A549 (cell line): ENCODE measurements around the gene VPS37B. TPM values are rescaled to one million over a fixed set of nuclear protein-coding genes. Genes with fewer than 3 reads are reported as not detected.

Experiments
- ATAC-seq, 2 experiments: fragments of 200-7000 bp in 1 of 2; fragments of >200 bp in 1 of 2; cut with Nextera tagmentation in 1 of 2; cut with Tn5 transposase in 1 of 2; 3 replicates each; pipeline versions ENCODE4 v1.8.0 to v1.9.1; 2018 to 2020; ENCODE audit warnings: mild to moderate bottlenecking in 1 of 2, moderate library complexity in 1 of 2
- CTCF ChIA-PET: fragments of 300-600 bp; sonication (Branson Sonifier 250); formaldehyde crosslinking; extraction: SDS; loops from one replicate; lab custom pipeline; 2021; ENCODE audit warnings: antibody characterized with exemption, inconsistent platforms; lab: Yijun Ruan, JAX
- POLR2A ChIA-PET: fragments of 350-600 bp; formaldehyde crosslinking; extraction: SDS; loops from one replicate; lab custom pipeline; 2021; ENCODE audit warnings: antibody characterized with exemption, inconsistent platforms; lab: Yijun Ruan, JAX
- DNase-seq, 2 experiments: peaks; one replicate each; pipeline versions ENCODE4 v3.0.0 to v3.0.0-alpha.2; 2011 to 2016; ENCODE audit warnings: low read depth in 1 of 2, low spot score in 1 of 2
- FAIRE-seq: peaks from 2 replicates; lab custom pipeline; 2011; peaks lifted over from hg19 to GRCh38; lab: Jason Lieb, UNC
- H3K27ac ChIP-seq, 2 experiments: fragments of >200 bp; sonication (Bioruptor Twin); formaldehyde crosslinking; 3 replicates each; pipeline ENCODE4 v1.5.1; 2016 to 2017
- H3K4me1 ChIP-seq: fragments of >200 bp; sonication (Bioruptor Twin); formaldehyde crosslinking; 3 replicates; pipeline ENCODE4 v1.6.1; 2016
- H3K4me2 ChIP-seq: fragments of >200 bp; sonication (Bioruptor Twin); formaldehyde crosslinking; 3 replicates; pipeline ENCODE4 v1.6.1; 2016
- H3K4me3 ChIP-seq: fragments of >200 bp; sonication (Bioruptor Twin); formaldehyde crosslinking; 3 replicates; pipeline ENCODE4 v1.5.1; 2016
- H3K9me3 ChIP-seq: fragments of >200 bp; sonication (Bioruptor Twin); formaldehyde crosslinking; 3 replicates; pipeline ENCODE4 v1.6.1; 2016
- BHLHE40 ChIP-seq: IDR thresholded peaks from 2 replicates; pipeline ENCODE4 v1.6.1; 2012; ENCODE audit warnings: low read depth, low read length, inconsistent platforms
- CBX2 ChIP-seq: fragments of 200-600 bp; sonication (generic); IDR thresholded peaks from 2 replicates; pipeline ENCODE4 v1.6.1; 2016; ENCODE audit warnings: low read depth, mild to moderate bottlenecking, borderline replicate concordance
- EHF ChIP-seq: fragments of 250-450 bp; sonication (Bioruptor Pico); IDR thresholded peaks from 2 replicates; pipeline ENCODE4 v1.5.0; 2020; ENCODE audit warnings: mild to moderate bottlenecking
- EP300 ChIP-seq, 2 experiments: fragments of >200 bp; sonication (Bioruptor Twin); formaldehyde crosslinking; IDR thresholded peaks; 2 replicates in 1 of 2; 3 replicates in 1 of 2; pipeline ENCODE4 v1.6.1; 2016 to 2017
- FOSB ChIP-seq: fragments of 250-450 bp; sonication (Bioruptor Pico); IDR thresholded peaks from 2 replicates; pipeline ENCODE4 v1.5.0; 2020; ENCODE audit warnings: mild to moderate bottlenecking, moderate library complexity
- FOXS1 ChIP-seq: fragments of 250-450 bp; sonication (Bioruptor Pico); IDR thresholded peaks from 2 replicates; pipeline ENCODE4 v1.5.0; 2020; ENCODE audit warnings: mild to moderate bottlenecking, moderate library complexity
- GATA3 ChIP-seq: IDR thresholded peaks from 2 replicates; pipeline ENCODE4 v1.6.1; 2012; ENCODE audit warnings: borderline replicate concordance
- HEYL ChIP-seq: fragments of 250-450 bp; sonication (Bioruptor Pico); IDR thresholded peaks from 2 replicates; pipeline ENCODE4 v1.8.0; 2021; ENCODE audit warnings: mild to moderate bottlenecking, moderate library complexity
- HOXB13 ChIP-seq: fragments of 250-450 bp; sonication (Bioruptor Pico); IDR thresholded peaks from 2 replicates; pipeline ENCODE4 v1.5.0; 2020; ENCODE audit warnings: low read depth, mild to moderate bottlenecking, moderate library complexity
- HOXB5 ChIP-seq: fragments of 250-450 bp; sonication (Bioruptor Pico); IDR thresholded peaks from 2 replicates; pipeline ENCODE4 v1.5.0; 2020; ENCODE audit warnings: mild to moderate bottlenecking, moderate library complexity
- JUNB ChIP-seq: fragments of >200 bp; sonication (Bioruptor Twin); formaldehyde crosslinking; IDR thresholded peaks from 2 replicates; pipeline ENCODE4 v1.6.1; 2016
- KDM5A ChIP-seq: fragments of 200-600 bp; sonication (generic); IDR thresholded peaks from 2 replicates; pipeline ENCODE4 v1.6.1; 2016; ENCODE audit warnings: antibody characterized with exemption, mild to moderate bottlenecking
- MAFK ChIP-seq: fragments of 450-650 bp; IDR thresholded peaks from 2 replicates; pipeline ENCODE4 v1.6.1; 2014; ENCODE audit not compliant: partially characterized antibody
- NFE2L2 ChIP-seq: fragments of 150-350 bp; conservative IDR thresholded peaks from 2 replicates; pipeline ENCODE4 v1.6.1; 2014; ENCODE audit warnings: low read length
- NPAS2 ChIP-seq: fragments of 250-450 bp; sonication (Bioruptor Pico); IDR thresholded peaks from 2 replicates; pipeline ENCODE4 v1.8.0; 2022; ENCODE audit warnings: mild to moderate bottlenecking, moderate library complexity, borderline replicate concordance
- RCOR1 ChIP-seq: fragments of 150-350 bp; IDR thresholded peaks from 2 replicates; pipeline ENCODE4 v1.6.1; 2014; ENCODE audit warnings: antibody characterized with exemption, low read length, low read depth
- RFX5 ChIP-seq: fragments of 450-650 bp; IDR thresholded peaks from 2 replicates; pipeline ENCODE4 v1.7.1; 2014; ENCODE audit warnings: antibody characterized with exemption, mild to moderate bottlenecking, moderate library complexity
- TP53 ChIP-seq: fragments of 250-450 bp; sonication (Bioruptor Pico); IDR thresholded peaks from 2 replicates; pipeline ENCODE4 v1.5.0; 2021; ENCODE audit warnings: mild to moderate bottlenecking, moderate library complexity
- ZC3H11A ChIP-seq: fragments of 450-650 bp; IDR thresholded peaks from 2 replicates; pipeline ENCODE4 v1.6.1; 2014; ENCODE audit warnings: antibody characterized with exemption, mild to moderate bottlenecking
- ZFP36 ChIP-seq: fragments of 450-650 bp; IDR thresholded peaks from 2 replicates; pipeline ENCODE4 v1.6.1; 2014; ENCODE audit warnings: borderline replicate concordance; ENCODE audit not compliant: partially characterized antibody
- ZSCAN20 ChIP-seq: fragments of 250-450 bp; sonication (Bioruptor Pico); IDR thresholded peaks from 2 replicates; pipeline ENCODE4 v1.8.0; 2022; ENCODE audit warnings: mild to moderate bottlenecking, moderate library complexity
- WGBS: methylation state at CpG from one replicate; pipeline ENCODE4 v1.1.6; 2017; ENCODE audit errors: missing lambda C conversion rate; 5-methylcytosine and 5-hydroxymethylcytosine counted together
- polyA plus RNA-seq, 4 experiments: library from polyadenylated mRNA; depleted of rRNA in 3 of 4; stranded (reverse); fragments of >200 nt; fragmentation: RNase III in 1 of 4; extraction: RNeasy Plus Mini Kit Qiagen cat#74134 plus additional on column Dnase treatment in 1 of 4; gene quantifications; 2 replicates in 3 of 4; 3 replicates in 1 of 4; pipeline ENCODE4 v1.2.3, GENCODE V29; 2011 to 2017
- TF ChIP-seq, protein P1 (sequence below): fragments of >200 bp; sonication (Bioruptor Twin); formaldehyde crosslinking; IDR thresholded peaks from 3 replicates; pipeline ENCODE4 v1.5.1; 2016
- TF ChIP-seq, protein P2 (sequence below): fragments of 150-350 bp; IDR thresholded peaks from 2 replicates; pipeline ENCODE4 v1.6.1; 2014; ENCODE audit warnings: low read depth, mild to moderate bottlenecking, low read length
- TF ChIP-seq, protein P3 (sequence below): IDR thresholded peaks from 2 replicates; pipeline ENCODE4 v1.6.1; 2012; ENCODE audit warnings: low read depth, borderline replicate concordance
- TF ChIP-seq, protein P4 (sequence below): fragments of 250-450 bp; sonication (Bioruptor Pico); IDR thresholded peaks from 2 replicates; pipeline ENCODE4 v1.5.0; 2021; ENCODE audit warnings: mild to moderate bottlenecking, moderate library complexity, borderline replicate concordance
- TF ChIP-seq, protein P5 (sequence below): fragments of 200-600 bp; sonication (generic); IDR thresholded peaks from 2 replicates; pipeline ENCODE4 v1.6.1; 2016; ENCODE audit warnings: antibody characterized with exemption, mild to moderate bottlenecking, moderate library complexity

VPS37B gene
- polyA plus RNA-seq, 2 of the 4 experiments (the other 2 are of a cell fraction) = 17.0 to 18.6 TPM

DNA sequence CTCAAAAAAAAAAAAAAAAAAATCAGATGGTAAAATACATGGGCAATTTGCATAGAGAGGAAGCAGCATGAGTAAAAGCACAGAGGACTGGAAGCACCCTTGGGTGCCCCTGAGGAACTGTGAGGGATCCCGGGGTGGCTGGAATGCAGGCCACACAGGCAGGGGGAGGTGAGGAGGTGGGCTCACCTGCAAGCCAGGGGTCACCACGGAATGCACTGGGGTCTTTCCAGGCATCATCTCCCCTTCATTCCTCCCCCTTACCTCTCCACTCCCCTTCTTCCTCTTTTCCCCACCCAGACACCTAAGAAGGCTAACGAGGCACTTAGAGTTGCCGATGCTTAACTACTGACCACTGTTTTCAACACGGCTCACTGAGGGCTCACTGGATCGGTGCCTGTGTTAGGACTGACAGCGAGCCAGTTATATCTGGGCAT lies 75.1 kb downstream of the VPS37B start (continued):
- TF ChIP-seq, protein P1, sequence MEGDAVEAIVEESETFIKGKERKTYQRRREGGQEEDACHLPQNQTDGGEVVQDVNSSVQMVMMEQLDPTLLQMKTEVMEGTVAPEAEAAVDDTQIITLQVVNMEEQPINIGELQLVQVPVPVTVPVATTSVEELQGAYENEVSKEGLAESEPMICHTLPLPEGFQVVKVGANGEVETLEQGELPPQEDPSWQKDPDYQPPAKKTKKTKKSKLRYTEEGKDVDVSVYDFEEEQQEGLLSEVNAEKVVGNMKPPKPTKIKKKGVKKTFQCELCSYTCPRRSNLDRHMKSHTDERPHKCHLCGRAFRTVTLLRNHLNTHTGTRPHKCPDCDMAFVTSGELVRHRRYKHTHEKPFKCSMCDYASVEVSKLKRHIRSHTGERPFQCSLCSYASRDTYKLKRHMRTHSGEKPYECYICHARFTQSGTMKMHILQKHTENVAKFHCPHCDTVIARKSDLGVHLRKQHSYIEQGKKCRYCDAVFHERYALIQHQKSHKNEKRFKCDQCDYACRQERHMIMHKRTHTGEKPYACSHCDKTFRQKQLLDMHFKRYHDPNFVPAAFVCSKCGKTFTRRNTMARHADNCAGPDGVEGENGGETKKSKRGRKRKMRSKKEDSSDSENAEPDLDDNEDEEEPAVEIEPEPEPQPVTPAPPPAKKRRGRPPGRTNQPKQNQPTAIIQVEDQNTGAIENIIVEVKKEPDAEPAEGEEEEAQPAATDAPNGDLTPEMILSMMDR = no peak
- TF ChIP-seq EHF (CRISPR knock-in tag) = no peak
- TF ChIP-seq FOXS1 = no peak
- no peak for TF ChIP-seq HOXB13 (CRISPR knock-in tag)
- no peak for TF ChIP-seq FOSB (CRISPR knock-in tag)

DNA sequence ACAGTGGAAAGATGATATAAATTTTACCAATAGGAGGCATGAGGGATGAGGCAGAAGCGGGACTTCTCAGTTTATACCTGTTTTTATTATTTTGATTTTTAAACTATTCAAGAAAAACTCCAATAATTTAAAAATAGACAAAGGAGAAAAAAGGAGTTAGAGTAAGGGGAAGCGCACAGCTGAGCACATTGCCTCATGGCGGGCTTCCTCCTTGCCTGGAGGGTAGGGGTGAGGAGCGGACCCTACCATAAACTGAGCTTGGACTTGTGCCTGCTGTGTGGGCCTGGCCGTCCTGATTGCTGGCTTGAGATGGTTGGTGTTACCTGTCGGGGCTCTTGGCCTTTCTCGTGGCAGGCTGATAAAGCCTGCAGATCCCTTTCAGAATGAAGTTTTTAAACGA lies 75.8 kb downstream of the VPS37B start:
- H3K27ac ChIP-seq = no peak overlapping the region
- no peak for FAIRE-seq
- TF ChIP-seq EHF (CRISPR knock-in tag) (no peak), NPAS2 (CRISPR knock-in tag) (no peak), BHLHE40 (no peak), CBX2 (no peak), ZC3H11A (no peak), NFE2L2 (no peak), FOSB (CRISPR knock-in tag) (no peak), JUNB (no peak), EP300 (IDR thresholded peaks at IDR 0.05) (no peak), TP53 (CRISPR knock-in tag) (no peak), HEYL (CRISPR knock-in tag) (no peak), HOXB5 (CRISPR knock-in tag) (no peak), GATA3 (no peak), FOXS1 (no peak), RFX5 (no peak)
- TF ChIP-seq, protein P2, sequence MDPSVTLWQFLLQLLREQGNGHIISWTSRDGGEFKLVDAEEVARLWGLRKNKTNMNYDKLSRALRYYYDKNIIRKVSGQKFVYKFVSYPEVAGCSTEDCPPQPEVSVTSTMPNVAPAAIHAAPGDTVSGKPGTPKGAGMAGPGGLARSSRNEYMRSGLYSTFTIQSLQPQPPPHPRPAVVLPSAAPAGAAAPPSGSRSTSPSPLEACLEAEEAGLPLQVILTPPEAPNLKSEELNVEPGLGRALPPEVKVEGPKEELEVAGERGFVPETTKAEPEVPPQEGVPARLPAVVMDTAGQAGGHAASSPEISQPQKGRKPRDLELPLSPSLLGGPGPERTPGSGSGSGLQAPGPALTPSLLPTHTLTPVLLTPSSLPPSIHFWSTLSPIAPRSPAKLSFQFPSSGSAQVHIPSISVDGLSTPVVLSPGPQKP = no peak
- TF ChIP-seq, protein P3, sequence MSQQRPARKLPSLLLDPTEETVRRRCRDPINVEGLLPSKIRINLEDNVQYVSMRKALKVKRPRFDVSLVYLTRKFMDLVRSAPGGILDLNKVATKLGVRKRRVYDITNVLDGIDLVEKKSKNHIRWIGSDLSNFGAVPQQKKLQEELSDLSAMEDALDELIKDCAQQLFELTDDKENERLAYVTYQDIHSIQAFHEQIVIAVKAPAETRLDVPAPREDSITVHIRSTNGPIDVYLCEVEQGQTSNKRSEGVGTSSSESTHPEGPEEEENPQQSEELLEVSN = no peak
- TF ChIP-seq, protein P4, sequence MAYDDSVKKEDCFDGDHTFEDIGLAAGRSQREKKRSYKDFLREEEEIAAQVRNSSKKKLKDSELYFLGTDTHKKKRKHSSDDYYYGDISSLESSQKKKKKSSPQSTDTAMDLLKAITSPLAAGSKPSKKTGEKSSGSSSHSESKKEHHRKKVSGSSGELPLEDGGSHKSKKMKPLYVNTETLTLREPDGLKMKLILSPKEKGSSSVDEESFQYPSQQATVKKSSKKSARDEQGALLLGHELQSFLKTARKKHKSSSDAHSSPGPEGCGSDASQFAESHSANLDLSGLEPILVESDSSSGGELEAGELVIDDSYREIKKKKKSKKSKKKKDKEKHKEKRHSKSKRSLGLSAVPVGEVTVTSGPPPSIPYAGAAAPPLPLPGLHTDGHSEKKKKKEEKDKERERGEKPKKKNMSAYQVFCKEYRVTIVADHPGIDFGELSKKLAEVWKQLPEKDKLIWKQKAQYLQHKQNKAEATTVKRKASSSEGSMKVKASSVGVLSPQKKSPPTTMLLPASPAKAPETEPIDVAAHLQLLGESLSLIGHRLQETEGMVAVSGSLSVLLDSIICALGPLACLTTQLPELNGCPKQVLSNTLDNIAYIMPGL = no peak
- TF ChIP-seq, all 56 proteins: peak for 0
- Histone ChIP-seq H3K4me2 (no peak overlapping the region), H3K9me3 (no peaks in the 10 kb centered on the region), H3K4me3 (no peak overlapping the region), H3K4me1 (peaks cover 6% of the 10 kb centered on the region; the same call in 1 of the 3 replicates)
- ATAC-seq (no peak), DNase-seq (no peak)
- POLR2A ChIA-PET = no interaction called here
- 78% methylated on average over 8 of the region's 8 CpGs for WGBS
- CTCF ChIA-PET = interaction anchor here (3.4 kb wide), 1 partner anchor 26 kb away, joined by 24 read pairs; no protein-coding TSS in a partner anchor

DNA sequence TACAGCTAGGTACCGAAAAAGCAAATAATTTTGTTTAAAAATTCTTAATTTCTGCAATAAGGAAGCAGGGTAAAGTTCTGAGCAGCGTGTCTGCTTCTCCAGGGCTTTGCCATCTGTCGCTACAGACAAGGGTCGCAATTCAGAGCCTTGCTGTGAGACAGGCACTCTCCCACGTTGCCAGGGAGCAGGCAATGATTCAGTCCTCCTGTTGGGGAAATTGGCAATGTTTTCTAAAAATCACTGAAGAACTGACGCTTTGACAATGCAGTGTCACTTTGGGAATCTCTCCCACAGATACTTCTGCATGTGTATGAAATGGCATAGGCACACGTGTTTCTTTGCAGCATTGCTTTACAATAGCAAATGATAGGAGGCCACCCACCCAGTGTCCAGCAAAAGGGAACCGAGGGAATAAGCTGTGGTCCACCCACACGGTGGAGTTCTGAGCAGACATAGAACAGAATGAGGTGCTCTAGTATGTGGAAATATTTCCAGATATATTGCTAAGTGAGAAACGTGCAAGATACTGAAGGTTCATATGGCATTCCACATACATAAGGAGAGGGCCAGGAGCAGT lies 76.6 kb downstream of the VPS37B start:
- Histone ChIP-seq H3K4me2 (no peak overlapping the region), H3K4me3 (no peak overlapping the region), H3K27ac (no peak overlapping the region), H3K4me1 (peaks cover 6% of the 10 kb centered on the region; the same call in 1 of the 3 replicates), H3K9me3 (no peaks in the 10 kb centered on the region)
- POLR2A ChIA-PET = no interaction called here
- DNase-seq (no peak), FAIRE-seq (no peak), ATAC-seq (no peak; a peak in 1 of 6 replicates)
- CTCF ChIA-PET = interaction anchor here (1.2 to 3.4 kb wide), 2 partner anchors 14 to 25 kb away, joined by 4 to 24 read pairs; no protein-coding TSS in a partner anchor
- WGBS = 63% methylated on average over 10 of the region's 10 CpGs
- no peak for TF ChIP-seq FOSB (CRISPR knock-in tag)
- TF ChIP-seq KDM5A = no peak
- TF ChIP-seq CBX2 = no peak
- TF ChIP-seq, protein P5, sequence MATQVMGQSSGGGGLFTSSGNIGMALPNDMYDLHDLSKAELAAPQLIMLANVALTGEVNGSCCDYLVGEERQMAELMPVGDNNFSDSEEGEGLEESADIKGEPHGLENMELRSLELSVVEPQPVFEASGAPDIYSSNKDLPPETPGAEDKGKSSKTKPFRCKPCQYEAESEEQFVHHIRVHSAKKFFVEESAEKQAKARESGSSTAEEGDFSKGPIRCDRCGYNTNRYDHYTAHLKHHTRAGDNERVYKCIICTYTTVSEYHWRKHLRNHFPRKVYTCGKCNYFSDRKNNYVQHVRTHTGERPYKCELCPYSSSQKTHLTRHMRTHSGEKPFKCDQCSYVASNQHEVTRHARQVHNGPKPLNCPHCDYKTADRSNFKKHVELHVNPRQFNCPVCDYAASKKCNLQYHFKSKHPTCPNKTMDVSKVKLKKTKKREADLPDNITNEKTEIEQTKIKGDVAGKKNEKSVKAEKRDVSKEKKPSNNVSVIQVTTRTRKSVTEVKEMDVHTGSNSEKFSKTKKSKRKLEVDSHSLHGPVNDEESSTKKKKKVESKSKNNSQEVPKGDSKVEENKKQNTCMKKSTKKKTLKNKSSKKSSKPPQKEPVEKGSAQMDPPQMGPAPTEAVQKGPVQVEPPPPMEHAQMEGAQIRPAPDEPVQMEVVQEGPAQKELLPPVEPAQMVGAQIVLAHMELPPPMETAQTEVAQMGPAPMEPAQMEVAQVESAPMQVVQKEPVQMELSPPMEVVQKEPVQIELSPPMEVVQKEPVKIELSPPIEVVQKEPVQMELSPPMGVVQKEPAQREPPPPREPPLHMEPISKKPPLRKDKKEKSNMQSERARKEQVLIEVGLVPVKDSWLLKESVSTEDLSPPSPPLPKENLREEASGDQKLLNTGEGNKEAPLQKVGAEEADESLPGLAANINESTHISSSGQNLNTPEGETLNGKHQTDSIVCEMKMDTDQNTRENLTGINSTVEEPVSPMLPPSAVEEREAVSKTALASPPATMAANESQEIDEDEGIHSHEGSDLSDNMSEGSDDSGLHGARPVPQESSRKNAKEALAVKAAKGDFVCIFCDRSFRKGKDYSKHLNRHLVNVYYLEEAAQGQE = no peak
- no peak for TF ChIP-seq ZSCAN20 (CRISPR knock-in tag)
- TF ChIP-seq, protein P3 = no peak
- TF ChIP-seq RCOR1 = no peak
- TF ChIP-seq ZFP36 = no peak
- no peak for TF ChIP-seq MAFK
